Right ventricle myocardium superior (tissue), 1 donor: ENCODE measurements around the gene CRKL. TPM values are rescaled to one million over a fixed set of nuclear protein-coding genes. Genes with fewer than 3 reads are reported as not detected.
"Not testable (repeated sequence)": the region's sequence is repeated elsewhere in the genome, so short reads cannot be mapped to it uniquely, and the experiment has no call there.

Source experiments
- ATAC-seq: fragments of 200-7000 bp; cut with Tn5 transposase; one replicate; pipeline ENCODE4 v1.9.1; 2020; ENCODE audit warnings: mild to moderate bottlenecking; ENCODE audit not compliant: poor library complexity
- DNase-seq: peaks from one replicate; pipeline ENCODE4 v3.0.0-alpha.2; 2020
- intact Hi-C: fragments of 100-400 bp; cut with DNase I; formaldehyde crosslinking; loops from one replicate; pipeline ENCODE4 v1.11.2; 2022
- total RNA-seq: library from RNA; stranded (reverse); fragmentation: NEBNext Ultra II Directional; extraction: Animal tissue kit (Norgen Biotek cat#: 25700); gene quantifications from one replicate; pipeline ENCODE4 v1.2.1, GENCODE V29; 2021
- donor health status: DM: no; HTN: yes; CAD: no; lungs with severe emphysema.

The CRKL gene
- total RNA-seq, 1 donor from 2014 or later, result 50.1 TPM

DNA sequence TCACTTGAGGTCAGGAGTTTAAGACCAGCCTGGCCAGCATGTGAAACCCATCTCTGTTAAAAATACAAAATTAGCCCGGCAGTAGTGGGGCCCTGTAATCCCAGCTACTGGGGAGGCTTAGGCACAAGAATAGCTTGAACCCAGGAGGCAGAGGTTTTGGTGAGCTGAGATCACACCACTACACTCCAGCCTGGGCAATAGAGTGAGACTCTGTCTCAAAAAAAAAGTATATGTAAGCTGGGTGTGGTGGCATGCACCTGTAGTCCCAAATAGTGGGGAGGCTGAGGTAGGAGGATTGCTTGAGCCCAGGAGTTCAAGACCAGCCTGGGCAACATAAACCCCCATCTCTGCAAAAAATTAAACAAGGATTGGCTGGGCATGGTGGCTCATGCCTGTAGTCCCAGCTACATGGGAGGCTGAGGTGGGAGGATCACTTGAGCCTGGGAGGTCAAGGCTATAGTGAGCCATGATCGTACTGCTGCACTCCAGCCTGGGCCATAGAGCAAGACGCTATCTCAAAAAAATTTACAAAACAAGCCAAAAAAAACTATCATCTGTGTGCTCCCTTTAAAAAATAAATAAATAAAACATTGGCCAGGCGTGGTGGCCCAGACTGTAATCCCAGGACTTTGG is 10.8 kb downstream of the CRKL start:
- no peak for DNase-seq
- intact Hi-C loops, result no loop called here
- no peak for ATAC-seq

DNA sequence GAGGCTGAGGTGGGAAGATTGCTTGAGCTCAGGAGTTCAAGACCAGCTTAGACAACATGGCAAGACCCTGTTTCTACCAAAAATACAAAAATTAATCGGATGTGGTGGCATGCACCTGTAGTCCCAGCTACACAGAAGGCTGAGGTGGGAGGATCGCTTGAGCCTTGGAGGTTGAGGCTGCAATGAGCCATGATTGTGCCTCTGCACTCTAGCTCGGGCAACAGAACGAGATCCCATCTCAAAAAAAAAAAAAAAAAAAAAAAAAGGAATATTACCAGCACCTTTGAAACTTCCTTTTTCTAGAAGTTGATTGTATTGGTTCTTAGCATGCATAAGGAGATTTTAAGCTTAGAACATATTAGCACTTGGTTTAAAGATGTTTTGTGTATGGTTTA is 11.4 kb downstream of the CRKL start:
- no peak for ATAC-seq
- DNase-seq, result no peak
- intact Hi-C loops, result no loop called here

GRCh38 chr22:20930004-20930403 is 12.8 kb downstream of the CRKL start:
- DNase-seq (no peak), ATAC-seq (no peak)
- intact Hi-C loops, result no loop called here

GRCh38 chr22:20930435-20930834 is 13.2 kb downstream of the CRKL start:
- intact Hi-C loops, ATAC-seq, DNase-seq: not testable (repeated sequence)

DNA sequence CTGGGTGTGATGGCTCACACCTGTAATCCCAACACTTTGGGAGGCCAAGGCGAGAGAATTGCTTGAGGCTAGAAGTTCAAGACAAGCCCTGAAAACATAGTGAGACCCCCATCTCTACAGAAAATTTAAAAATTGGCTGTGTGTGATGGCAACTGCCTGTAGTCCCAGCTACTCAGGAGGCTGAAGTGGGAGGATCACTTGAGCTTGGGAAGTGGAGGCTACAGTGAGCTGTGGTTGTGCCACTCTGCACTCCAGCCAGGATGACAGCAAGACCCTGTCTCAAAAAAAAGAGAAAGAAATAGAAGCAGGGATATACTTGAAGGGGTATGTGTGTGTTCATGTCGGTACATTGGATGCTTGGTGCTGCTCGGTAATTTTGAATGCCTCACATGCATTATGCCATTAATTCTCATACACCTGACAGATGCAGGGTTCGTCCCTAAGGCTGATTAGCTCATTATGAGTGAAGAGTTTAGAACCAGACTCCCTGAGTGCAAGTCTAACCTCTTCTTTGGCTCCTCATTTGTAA is 14.0 kb downstream of the CRKL start:
- intact Hi-C loops, result no loop called here
- no peak for ATAC-seq
- no peak for DNase-seq

DNA sequence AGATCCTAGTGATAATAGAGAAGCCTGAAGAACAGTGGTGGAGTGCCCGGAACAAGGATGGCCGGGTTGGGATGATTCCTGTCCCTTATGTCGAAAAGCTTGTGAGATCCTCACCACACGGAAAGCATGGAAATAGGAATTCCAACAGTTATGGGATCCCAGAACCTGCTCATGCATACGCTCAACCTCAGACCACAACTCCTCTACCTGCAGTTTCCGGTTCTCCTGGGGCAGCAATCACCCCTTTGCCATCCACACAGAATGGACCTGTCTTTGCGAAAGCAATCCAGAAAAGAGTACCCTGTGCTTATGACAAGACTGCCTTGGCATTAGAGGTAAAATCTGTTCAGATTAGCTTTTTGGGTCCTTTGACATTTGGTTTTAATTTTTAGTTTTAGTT is 16.7 kb downstream of the CRKL start:
- intact Hi-C loops, result no loop called here
- DNase-seq, result no peak
- no peak for ATAC-seq

DNA sequence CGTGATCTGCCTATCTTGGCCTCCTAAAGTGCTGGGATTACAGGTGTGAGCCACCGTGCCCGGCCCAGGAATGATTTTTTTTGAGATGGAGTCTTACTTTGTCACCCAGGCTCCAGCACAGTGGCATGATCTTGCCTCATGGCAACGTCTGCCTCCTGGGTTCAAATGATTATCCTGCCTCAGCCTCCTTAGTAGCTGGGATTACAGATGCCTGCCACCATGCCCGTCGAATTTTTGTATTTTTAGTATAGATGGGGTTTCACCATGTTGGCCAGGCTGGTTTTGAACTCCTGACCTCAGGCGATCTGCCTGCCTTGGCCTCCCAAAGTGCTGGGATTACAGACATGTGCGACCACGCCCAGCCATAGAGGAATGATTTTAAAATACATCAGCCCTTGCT is 17.8 kb downstream of the CRKL start:
- intact Hi-C loops, ATAC-seq: not testable (repeated sequence)

DNA sequence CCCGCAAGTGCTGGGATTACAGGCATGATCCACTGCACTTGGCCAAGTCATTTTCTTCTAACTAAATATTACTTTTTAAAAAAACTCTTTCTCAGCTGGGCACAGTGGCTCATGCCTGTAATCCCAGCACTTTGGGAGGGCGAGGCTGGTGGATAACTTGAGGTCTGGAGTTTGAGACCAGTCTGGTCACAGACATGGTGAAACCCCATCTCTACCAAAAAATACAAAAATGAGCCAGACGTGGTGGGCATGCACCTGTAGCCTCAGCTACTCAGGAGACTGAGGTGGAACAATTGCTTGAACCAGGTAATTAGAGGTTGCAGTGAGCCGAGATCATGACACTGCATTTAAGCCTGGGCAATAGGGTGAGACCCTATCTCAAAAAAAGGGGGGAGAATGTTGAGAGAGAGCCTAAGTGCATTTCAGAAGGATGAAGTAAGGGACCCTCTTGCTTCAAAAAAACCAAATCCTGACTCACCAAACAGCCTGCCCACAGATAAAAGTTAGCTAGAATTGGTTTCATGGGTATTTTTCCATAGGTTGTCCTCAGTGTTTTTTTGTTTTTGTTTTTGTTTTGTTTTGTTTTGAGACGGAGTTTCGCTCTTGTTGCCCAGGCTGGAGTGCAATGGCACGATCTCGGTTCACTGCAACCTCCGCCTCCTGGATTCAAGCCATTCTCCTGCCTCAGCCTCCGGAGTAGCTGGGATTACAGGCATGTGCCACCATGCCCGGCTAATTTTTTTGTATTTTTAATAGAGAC is 18.8 kb downstream of the CRKL start:
- intact Hi-C loops, DNase-seq, ATAC-seq: not testable (repeated sequence)

More for the DNA sequence above, 17.8 kb downstream of the CRKL start:
- DNase-seq, result not testable (repeated sequence)

- peak; percentile 51 for ATAC-seq
- intact Hi-C loops, result no loop called here
- DNase-seq, result no peak
These were observed 20.0 kb downstream of the CRKL start for GRCh38 chr22:20937031-20937793.

GRCh38 chr22:20937794-20938671 is 20.8 kb downstream of the CRKL start:
- DNase-seq, result no peak
- intact Hi-C loops, result no loop called here
- no peak for ATAC-seq

GRCh38 chr22:20939457-20940185 is 22.4 kb downstream of the CRKL start:
- ATAC-seq, DNase-seq, intact Hi-C loops: not testable (repeated sequence)

DNA sequence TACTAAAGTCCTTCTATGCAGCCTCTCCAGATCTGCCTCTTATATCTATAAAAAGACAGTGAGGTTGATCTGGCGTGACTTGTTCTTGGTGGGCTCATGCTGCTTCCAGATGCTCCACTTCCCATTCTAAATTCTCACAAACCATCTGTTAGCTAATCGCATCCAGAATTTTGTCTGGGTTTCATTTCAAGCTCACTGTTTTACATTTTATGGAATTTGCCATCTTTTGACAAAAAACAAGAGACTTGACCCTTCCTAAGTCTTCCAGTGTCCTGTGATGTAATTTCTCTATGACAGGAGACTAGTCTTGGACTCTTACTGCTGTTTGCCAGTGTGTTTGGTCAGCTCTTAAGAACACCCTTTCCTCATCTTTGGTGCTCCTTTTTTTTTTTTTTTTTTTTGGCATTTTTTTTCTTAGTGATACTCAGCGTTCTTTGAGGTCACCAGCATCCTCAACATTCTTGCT is 23.0 kb downstream of the CRKL start:
- no peak for DNase-seq
- no peak for ATAC-seq

GRCh38 chr22:20940904-20941385 is 23.7 kb downstream of the CRKL start:
- intact Hi-C loops, result no loop called here
- no peak for DNase-seq
- ATAC-seq, result no peak

More for the DNA sequence above, 23.0 kb downstream of the CRKL start:
- intact Hi-C loops, result no loop called here

DNA sequence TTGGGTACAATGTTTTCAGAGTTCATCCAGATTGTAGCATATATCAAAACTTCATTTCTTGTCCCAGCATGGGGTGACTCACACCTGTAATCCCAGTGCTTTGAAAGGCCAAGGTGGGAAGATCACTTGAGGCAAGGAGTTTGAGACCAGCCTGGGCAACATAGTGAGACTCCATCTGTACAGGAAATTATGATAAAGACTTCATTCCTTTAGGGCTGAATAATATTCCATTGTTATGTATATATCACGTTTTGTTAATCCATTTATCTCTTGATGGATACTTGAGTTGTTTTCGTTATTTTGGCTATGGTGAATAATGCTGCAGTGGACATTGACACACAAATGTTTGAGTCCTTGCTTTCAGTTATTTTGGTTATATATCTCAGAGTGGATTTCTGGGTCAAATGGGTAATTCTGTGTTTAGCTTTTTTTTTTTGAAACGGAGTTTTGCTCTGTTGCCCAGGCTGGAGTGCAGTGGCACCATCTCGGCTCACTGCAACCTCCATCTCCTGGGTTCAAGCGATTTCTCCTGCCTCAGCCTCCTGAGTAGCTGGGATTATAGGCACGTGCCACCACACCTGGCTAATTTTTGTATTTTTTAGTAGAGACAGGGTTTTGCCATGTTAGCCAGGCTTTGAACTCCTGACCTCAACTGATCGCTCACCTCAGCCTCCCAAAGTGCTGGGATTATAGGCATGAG is 25.1 kb downstream of the CRKL start:
- DNase-seq, intact Hi-C loops, ATAC-seq: not testable (repeated sequence)

GRCh38 chr22:20943104-20943933 is 26.1 kb downstream of the CRKL start:
- no peak for DNase-seq
- intact Hi-C loops, result no loop called here
- no peak for ATAC-seq

DNA sequence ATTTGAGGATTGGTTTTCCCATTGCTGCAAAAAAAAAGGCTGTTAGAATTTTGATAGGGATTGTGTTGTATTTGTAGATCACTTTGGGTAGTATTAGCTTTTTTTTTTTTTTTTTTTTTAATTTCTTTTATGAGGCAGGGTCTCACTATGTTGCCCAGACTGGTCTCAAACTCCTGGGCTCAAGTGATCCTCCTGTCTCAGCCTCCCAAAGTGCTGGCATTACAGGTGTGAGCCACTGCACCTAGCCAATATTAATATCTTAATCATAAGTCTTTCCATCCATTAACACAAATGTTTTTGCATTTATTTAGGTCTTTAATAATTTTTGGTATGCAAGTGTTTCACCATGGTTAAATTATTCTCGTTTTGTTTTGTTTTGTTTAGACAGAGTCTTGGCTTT is 26.8 kb downstream of the CRKL start:
- intact Hi-C loops, result no loop called here
- DNase-seq, result no peak
- no peak for ATAC-seq
